Right ventricle myocardium inferior (tissue), 1 donor: ENCODE measurements around the gene BACH1. TPM values are rescaled to one million over a fixed set of nuclear protein-coding genes. Genes with fewer than 3 reads are reported as not detected.

Experiments
- ATAC-seq: fragments of 200-7000 bp; cut with Tn5 transposase; one replicate; pipeline ENCODE4 v1.9.1; 2020; ENCODE audit warnings: mild to moderate bottlenecking, moderate library complexity
- DNase-seq: peaks from one replicate; pipeline ENCODE4 v3.0.0; 2021; ENCODE audit errors: missing footprints
- intact Hi-C: fragments of 100-400 bp; cut with DNase I; formaldehyde crosslinking; loops from one replicate; pipeline ENCODE4 v1.11.0; 2022
- total RNA-seq: library from RNA; stranded (reverse); fragmentation: NEBNext Ultra II Directional; extraction: Animal tissue kit (Norgen Biotek cat#: 25700); gene quantifications from one replicate; pipeline ENCODE4 v1.2.1, GENCODE V29; 2021
- donor health status: DM: no; HTN: yes; CAD: no; lungs with severe emphysema.

The BACH1 gene
- total RNA-seq, 1 donor from 2014 or later = 35.5 TPM

GRCh38 chr21:29360799-29361765 is 62.4 kb downstream of the BACH1 start:
- no peak for DNase-seq
- intact Hi-C loops = no loop called here
- no peak for ATAC-seq

DNA sequence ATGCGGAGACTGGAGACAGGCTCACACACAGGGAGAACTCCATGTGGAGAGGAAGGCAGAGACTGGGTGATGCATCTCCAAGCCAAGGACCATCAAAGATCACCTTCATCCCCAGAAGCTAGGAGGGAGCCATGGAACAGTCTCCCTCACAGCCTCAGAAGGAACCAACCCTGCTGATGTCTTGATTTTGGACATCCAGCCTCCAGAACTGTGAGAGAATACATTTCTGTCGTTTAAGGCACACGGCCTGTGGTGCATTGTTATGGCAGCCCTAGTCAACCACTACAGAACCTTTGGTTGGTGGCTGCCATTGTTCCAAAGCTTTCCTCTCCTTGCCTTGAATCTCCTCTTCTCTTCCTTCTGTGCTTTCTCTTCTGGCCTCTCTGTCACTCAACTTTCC is 64.0 kb downstream of the BACH1 start:
- intact Hi-C loops = no loop called here
- no peak for ATAC-seq
- no peak for DNase-seq

GRCh38 chr21:29365661-29366265 is 67.0 kb downstream of the BACH1 start:
- DNase-seq = no peak
- intact Hi-C loops = no loop called here
- no peak for ATAC-seq

GRCh38 chr21:29366532-29366931 is 67.8 kb downstream of the BACH1 start:
- intact Hi-C loops = no loop called here
- ATAC-seq (no peak), DNase-seq (no peak)

DNA sequence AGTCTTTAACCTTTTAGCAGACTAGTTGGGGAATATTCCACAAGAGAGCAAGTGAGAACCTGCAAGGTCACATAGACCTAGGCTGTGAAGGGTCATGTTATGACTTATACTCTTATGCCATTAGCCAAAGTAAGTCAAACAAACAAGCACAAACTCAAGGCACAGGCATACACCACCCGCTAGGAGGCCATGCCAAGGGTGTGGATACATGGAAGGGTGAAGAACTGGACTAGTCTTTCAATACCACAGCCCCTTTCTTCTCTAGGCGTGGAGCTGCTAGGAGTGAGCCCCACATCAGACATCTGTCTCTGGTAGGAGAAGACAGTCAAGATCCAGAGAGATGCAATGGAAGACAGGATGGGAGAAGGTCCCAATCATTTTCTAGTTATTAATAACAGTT is 68.6 kb downstream of the BACH1 start:
- intact Hi-C loops = no loop called here
- no peak for DNase-seq
- no peak for ATAC-seq

DNA sequence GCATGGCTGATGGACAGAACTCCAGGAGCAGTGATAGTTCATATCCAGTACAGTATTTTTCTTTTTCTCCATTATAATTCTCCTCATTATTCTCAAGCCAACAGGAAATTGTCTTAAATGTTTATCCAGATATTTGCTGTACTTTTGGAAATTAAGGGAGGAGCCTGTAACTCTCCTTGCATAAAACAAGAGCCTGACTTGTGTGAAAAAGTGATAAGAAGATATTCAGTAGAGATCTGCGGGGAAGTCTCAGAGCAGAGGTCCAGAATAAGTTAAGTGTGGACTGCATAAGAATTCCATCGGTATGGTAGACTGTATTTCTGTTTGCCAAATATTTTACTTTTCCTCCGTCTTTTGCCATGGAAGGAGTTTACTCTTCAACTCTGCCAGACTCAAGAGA is 70.2 kb downstream of the BACH1 start:
- DNase-seq (no peak), ATAC-seq (no peak)
- intact Hi-C loops = no loop called here

DNA sequence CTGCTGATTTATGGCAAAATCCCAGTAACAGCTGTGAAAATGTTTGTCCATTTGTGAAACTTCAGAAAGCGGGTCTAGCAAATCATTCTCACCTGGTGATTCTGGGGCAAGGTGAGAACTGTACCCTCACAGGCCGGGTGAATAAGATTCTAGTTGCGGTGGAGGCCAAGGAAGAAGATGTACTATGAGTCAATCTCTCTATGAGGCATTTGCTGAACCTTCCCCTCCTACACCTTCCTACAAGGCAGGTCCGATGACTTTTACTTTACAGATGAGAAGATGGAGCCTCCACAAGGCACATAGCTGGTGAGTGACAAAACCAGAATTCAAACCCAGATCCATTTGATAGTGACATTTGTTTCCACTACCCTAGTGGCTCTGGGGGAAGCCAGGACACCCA is 72.7 kb downstream of the BACH1 start:
- ATAC-seq (no peak), DNase-seq (no peak)
- intact Hi-C loops = loop anchor here (10.0 kb wide), 1 partner anchor 137 kb away; no protein-coding TSS in a partner anchor

- intact Hi-C loops = loop anchor here (2.0 to 10.0 kb wide), 2 partner anchors 137 to 207 kb away; no protein-coding TSS in a partner anchor
- no peak for DNase-seq
- peak; percentile 88 for ATAC-seq
These were observed 73.5 kb downstream of the BACH1 start for GRCh38 chr21:29372063-29372802.

DNA sequence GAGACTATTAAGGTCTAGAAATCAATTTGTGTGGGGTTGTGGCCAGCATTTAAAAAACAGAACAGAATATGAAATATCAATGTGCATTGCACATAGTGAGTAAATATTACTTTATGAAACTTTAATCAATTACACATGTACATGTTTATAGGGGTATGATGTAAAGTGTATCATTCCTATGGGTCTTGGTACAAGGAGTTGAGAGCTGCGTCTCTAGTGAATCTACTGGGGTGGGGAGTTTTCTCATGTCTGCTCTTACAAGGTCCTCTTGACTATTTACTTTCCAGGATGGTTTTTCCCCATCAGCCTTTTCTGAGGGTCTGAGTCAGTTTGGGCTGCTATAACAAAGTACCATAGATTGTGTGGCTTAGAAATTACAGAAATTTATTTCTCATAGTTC is 75.8 kb downstream of the BACH1 start:
- intact Hi-C loops = loop anchor here (10.0 kb wide), 1 partner anchor 140 kb away; no protein-coding TSS in a partner anchor
- no peak for DNase-seq
- no peak for ATAC-seq

GRCh38 chr21:29376556-29376955 is 77.8 kb downstream of the BACH1 start:
- intact Hi-C loops = loop anchor here (10.0 kb wide), 1 partner anchor 142 kb away; no protein-coding TSS in a partner anchor

DNA sequence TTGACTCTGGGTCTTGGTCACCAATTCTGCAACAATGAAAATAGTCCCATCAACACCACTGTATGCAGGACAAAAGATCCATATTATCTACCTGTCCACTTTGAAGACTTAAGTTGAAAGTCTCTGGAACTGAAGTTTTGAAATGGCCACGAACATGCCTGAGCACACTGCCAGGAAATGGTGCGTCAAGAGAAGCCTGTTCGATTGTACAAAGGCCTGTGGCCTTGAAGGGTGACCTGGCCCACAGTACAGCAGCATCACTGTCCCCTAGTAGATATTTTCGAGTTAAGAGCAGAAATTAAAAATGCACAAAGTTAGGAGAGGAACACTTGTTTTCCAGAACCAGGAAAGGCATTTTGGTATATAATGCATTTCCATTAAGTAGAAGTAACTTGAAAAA is 78.5 kb downstream of the BACH1 start:
- ATAC-seq (no peak), DNase-seq (no peak)
- intact Hi-C loops = loop anchor here (10.0 kb wide), 1 partner anchor 142 kb away; no protein-coding TSS in a partner anchor

More at GRCh38 chr21:29376556-29376955, 77.8 kb downstream of the BACH1 start:
- ATAC-seq (no peak), DNase-seq (no peak)

DNA sequence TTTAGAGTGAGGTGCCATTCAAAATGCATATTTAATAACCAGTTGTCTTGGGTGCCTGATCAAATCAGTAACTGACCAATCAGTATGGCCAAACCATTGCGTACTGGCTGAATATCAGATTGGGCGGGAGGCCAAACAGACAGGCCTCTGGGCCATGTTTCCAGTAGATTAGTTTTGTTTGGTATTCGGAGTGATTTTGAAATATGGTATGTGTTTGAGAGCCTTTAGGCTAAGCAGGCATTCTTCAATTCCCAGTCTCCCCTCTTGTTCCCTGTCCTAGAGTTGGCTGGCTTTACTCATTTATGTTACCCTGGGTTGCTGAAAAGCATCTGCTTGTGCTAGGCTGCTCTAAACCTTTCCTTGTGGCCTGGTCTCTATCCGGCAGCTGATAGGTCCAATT is 80.1 kb downstream of the BACH1 start:
- intact Hi-C loops = loop anchor here (10.0 kb wide), 1 partner anchor 144 kb away; no protein-coding TSS in a partner anchor
- ATAC-seq (no peak), DNase-seq (no peak)

GRCh38 chr21:29379517-29380054 is 80.9 kb downstream of the BACH1 start:
- no peak for ATAC-seq
- intact Hi-C loops = loop anchor here (10.0 kb wide), 1 partner anchor 145 kb away; no protein-coding TSS in a partner anchor
- no peak for DNase-seq

GRCh38 chr21:29382030-29382654 is 83.4 kb downstream of the BACH1 start:
- intact Hi-C loops = no loop called here
- DNase-seq (no peak), ATAC-seq (no peak)

DNA sequence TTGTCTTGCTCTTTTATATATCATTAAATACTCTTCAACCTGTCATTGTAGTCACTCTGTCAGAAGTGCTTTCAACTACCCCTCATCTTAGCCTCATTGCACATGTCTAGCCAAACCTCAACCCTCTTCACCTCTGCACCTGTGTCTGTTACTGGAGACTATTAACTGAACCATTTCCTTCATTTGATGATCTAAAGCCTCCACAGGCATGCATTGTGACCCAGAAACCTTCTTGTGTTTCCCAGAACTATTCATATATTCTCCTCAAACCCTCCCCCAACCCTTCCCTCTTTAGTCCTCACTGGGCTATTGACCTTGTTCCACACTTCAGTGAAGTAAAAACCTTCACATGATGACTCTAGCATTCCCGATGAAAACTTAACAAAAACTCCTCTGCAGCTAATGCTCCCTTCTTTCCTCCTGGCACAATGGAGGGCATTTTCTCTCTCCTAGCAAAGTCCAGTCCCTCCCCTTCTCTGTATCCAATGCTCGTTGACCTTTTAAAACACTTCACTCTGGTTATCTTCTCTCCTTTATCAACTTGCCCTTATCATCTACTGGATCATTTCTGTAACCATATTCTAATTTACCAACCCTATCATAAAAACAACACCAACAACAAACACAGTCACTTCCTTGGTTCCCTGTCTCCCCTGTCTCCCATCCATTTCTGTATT is 86.1 kb downstream of the BACH1 start:
- intact Hi-C loops = no loop called here
- ATAC-seq (no peak), DNase-seq (no peak)

GRCh38 chr21:29385934-29386520 is 87.3 kb downstream of the BACH1 start:
- intact Hi-C loops = no loop called here
- ATAC-seq = no peak
- DNase-seq = no peak

- DNase-seq (no peak), ATAC-seq (no peak)
- intact Hi-C loops = no loop called here
These were observed 88.1 kb downstream of the BACH1 start for GRCh38 chr21:29386803-29387202.
